HepG2 (cell line): Measurements from ENCODE around the gene C1QB. TPM values are rescaled to one million over a fixed set of nuclear protein-coding genes. Genes with fewer than 3 reads are reported as not detected.

ENCODE experiments used
- ETS1 ChIP-seq: sonication (generic); formaldehyde crosslinking; IDR thresholded peaks from 2 replicates; pipeline ENCODE4 v1.4.0; 2020; ENCODE audit warnings: missing genetic modification reagents
- KAT7 ChIP-seq: IDR thresholded peaks from 2 replicates; pipeline ENCODE4 v1.6.1; 2018; ENCODE audit warnings: borderline replicate concordance, missing compliant biosample characterization
- KMT2A ChIP-seq: sonication (generic); formaldehyde crosslinking; IDR thresholded peaks from 2 replicates; pipeline ENCODE4 v1.4.0; 2020; ENCODE audit warnings: missing genetic modification reagents
- MYC ChIP-seq: sonication (generic); formaldehyde crosslinking; IDR thresholded peaks from 2 replicates; pipeline ENCODE4 v1.9.0; 2021; ENCODE audit warnings: missing genetic modification reagents, borderline replicate concordance
- PREB ChIP-seq: sonication (generic); formaldehyde crosslinking; IDR thresholded peaks from 2 replicates; pipeline ENCODE4 v1.4.0; 2020; ENCODE audit warnings: missing genetic modification reagents
- PTBP1 ChIP-seq: fragments of 200-400 bp; formaldehyde crosslinking; IDR thresholded peaks from 2 replicates; pipeline ENCODE4 v1.6.1; 2018; ENCODE audit warnings: low read length, low read depth; ENCODE audit not compliant: poor library complexity, severe bottlenecking
- RFX1 ChIP-seq: fragments of 450-650 bp; IDR thresholded peaks from 2 replicates; pipeline ENCODE4 v1.6.1; 2017
- SMAD1 ChIP-seq: sonication (generic); formaldehyde crosslinking; IDR thresholded peaks from 2 replicates; pipeline ENCODE4 v1.4.0; 2020; ENCODE audit warnings: missing genetic modification reagents, low read depth, mild to moderate bottlenecking, borderline replicate concordance
- SRSF4 ChIP-seq: fragments of 200-400 bp; formaldehyde crosslinking; IDR thresholded peaks from one replicate; pipeline ENCODE4 v1.6.1; 2018; ENCODE audit warnings: mild to moderate bottlenecking, low read depth, low read length, moderate library complexity; ENCODE audit not compliant: poor library complexity, severe bottlenecking
- TAF1 ChIP-seq: sonication (generic); formaldehyde crosslinking; IDR thresholded peaks from 2 replicates; pipeline ENCODE4 v1.4.0; 2020; ENCODE audit warnings: missing genetic modification reagents
- ZNF101 ChIP-seq: sonication (generic); formaldehyde crosslinking; IDR thresholded peaks from 2 replicates; pipeline ENCODE4 v1.4.0; 2020; ENCODE audit warnings: mild to moderate bottlenecking, low read depth, missing genetic modification reagents, borderline replicate concordance
- ZNF225 ChIP-seq: sonication (generic); formaldehyde crosslinking; IDR thresholded peaks from 2 replicates; pipeline ENCODE4 v1.4.0; 2020; ENCODE audit warnings: mild to moderate bottlenecking, missing genetic modification reagents
- ZNF3 ChIP-seq: IDR thresholded peaks from 2 replicates; pipeline ENCODE4 v1.7.0; 2017; ENCODE audit warnings: inconsistent platforms
- ZNF354B ChIP-seq: sonication (generic); formaldehyde crosslinking; IDR thresholded peaks from 2 replicates; pipeline ENCODE4 v1.8.0; 2022; ENCODE audit warnings: mild to moderate bottlenecking, missing genetic modification reagents
- ZNF558 ChIP-seq: sonication (generic); formaldehyde crosslinking; IDR thresholded peaks from 2 replicates; pipeline ENCODE4 v1.9.0; 2022; ENCODE audit warnings: mild to moderate bottlenecking, missing genetic modification reagents, borderline replicate concordance
- polyA plus RNA-seq, 8 experiments: library from polyadenylated mRNA; depleted of rRNA in 3 of 8; stranded (reverse) in 7 of 8; unstranded in 1 of 8; fragments of >200 nt; fragmentation: Illumina TruSeq in 4 of 8; extraction: Trizol in 4 of 8; gene quantifications; 2 replicates each; pipeline versions ENCODE4 v1.2.1 to v1.2.3, GENCODE V29; 2011 to 2016; ENCODE audit warnings: low read depth in 4 of 8, missing spikeins in 1 of 8, mixed read lengths in 1 of 8; ENCODE audit not compliant: insufficient read depth in 1 of 8
- total RNA-seq, 5 experiments: library from RNA; depleted of rRNA; stranded (reverse); fragments of >200 nt; fragmentation: Illumina TruSeq; extraction: Trizol; gene quantifications; 2 replicates each; pipeline ENCODE4 v1.2.3, GENCODE V29; 2016; ENCODE audit warnings: low read depth in 1 of 5
- TF ChIP-seq, protein P1 (sequence below): sonication (generic); formaldehyde crosslinking; IDR thresholded peaks from 2 replicates; pipeline ENCODE4 v1.8.1; 2023; ENCODE audit warnings: mild to moderate bottlenecking, missing genetic modification reagents
- TF ChIP-seq, protein P2 (sequence below), 2 experiments: sonication (generic) in 1 of 2; formaldehyde crosslinking in 1 of 2; IDR thresholded peaks; 2 replicates each; pipeline versions ENCODE4 v1.4.0 to v1.6.1; 2016 to 2020; ENCODE audit warnings: borderline replicate concordance in 1 of 2, low read depth in 1 of 2, mild to moderate bottlenecking in 1 of 2, missing genetic modification reagents in 1 of 2
- TF ChIP-seq, protein P3 (sequence below): sonication (generic); formaldehyde crosslinking; IDR thresholded peaks from 2 replicates; pipeline ENCODE4 v1.9.0; 2021; ENCODE audit warnings: missing genetic modification reagents, borderline replicate concordance

Gene C1QB
- total and polyA plus RNA-seq, 2 of the 13 experiments (the other 11 are each of a cell fraction or from before 2014, with no cell fraction given) = not detected

DNA sequence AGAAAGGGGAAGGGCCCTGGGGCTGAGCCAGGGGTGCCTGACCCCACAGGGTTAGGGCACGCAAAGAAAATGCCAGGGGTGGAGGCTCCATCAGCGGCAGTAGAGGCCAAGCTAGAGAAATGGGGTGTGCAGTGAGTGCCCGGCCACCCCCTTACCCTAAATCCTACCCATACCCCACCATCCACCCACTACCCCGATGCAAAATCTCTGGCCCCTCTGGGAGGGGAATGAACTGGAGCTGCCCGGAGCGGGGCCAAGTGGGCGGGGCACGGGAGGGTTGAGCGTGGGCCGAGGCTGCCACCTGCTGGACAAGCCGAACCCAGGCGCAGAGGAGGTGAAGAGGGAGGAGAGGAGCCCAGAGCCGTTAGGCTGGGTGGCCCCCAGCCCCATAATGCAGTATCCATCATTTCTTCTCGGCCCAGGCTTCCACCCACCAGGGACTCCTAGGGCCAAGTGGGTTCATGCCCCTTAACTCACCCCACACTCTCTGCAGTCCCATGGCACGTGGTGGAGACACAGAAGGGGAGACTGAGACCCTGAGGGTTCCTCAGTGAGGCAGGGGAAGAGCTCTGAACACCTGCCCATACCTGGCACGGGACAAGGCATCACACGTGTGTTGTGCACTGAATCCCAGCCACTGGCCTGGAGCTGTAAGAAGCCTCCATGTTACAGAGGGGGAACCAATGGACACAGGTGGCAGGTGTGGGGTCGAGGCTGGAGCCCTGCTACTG is 11.0 kb upstream of the C1QB start (continued):
- TF ChIP-seq MYC (CRISPR knock-in tag) (no peak), ZNF225 (CRISPR knock-in tag) (no peak; the same call in 1 of the 2 replicates), ETS1 (CRISPR knock-in tag) (no peak), KAT7 (CRISPR knock-in tag) (no peak), TAF1 (CRISPR knock-in tag) (no peak), KMT2A (CRISPR knock-in tag) (no peak), PTBP1 (no peak), ZNF101 (CRISPR knock-in tag) (no peak), RFX1 (no peak), SRSF4 (no peak), ZNF558 (CRISPR knock-in tag) (no peak), PREB (no peak), ZNF3 (CRISPR knock-in tag) (no peak), ZNF354B (CRISPR knock-in tag) (no peak), SMAD1 (no peak)
- TF ChIP-seq, protein P1, sequence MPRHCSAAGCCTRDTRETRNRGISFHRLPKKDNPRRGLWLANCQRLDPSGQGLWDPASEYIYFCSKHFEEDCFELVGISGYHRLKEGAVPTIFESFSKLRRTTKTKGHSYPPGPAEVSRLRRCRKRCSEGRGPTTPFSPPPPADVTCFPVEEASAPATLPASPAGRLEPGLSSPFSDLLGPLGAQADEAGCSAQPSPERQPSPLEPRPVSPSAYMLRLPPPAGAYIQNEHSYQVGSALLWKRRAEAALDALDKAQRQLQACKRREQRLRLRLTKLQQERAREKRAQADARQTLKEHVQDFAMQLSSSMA (CRISPR knock-in tag) = no peak
- TF ChIP-seq, protein P2, sequence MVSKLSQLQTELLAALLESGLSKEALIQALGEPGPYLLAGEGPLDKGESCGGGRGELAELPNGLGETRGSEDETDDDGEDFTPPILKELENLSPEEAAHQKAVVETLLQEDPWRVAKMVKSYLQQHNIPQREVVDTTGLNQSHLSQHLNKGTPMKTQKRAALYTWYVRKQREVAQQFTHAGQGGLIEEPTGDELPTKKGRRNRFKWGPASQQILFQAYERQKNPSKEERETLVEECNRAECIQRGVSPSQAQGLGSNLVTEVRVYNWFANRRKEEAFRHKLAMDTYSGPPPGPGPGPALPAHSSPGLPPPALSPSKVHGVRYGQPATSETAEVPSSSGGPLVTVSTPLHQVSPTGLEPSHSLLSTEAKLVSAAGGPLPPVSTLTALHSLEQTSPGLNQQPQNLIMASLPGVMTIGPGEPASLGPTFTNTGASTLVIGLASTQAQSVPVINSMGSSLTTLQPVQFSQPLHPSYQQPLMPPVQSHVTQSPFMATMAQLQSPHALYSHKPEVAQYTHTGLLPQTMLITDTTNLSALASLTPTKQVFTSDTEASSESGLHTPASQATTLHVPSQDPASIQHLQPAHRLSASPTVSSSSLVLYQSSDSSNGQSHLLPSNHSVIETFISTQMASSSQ (IDR thresholded peaks at IDR 0.05; ENCODE audit: low read depth) = no peak
- TF ChIP-seq, protein P2 (CRISPR knock-in tag; IDR thresholded peaks at IDR 0.05; ENCODE audit: borderline replicate concordance) = no peak
- TF ChIP-seq, protein P3, sequence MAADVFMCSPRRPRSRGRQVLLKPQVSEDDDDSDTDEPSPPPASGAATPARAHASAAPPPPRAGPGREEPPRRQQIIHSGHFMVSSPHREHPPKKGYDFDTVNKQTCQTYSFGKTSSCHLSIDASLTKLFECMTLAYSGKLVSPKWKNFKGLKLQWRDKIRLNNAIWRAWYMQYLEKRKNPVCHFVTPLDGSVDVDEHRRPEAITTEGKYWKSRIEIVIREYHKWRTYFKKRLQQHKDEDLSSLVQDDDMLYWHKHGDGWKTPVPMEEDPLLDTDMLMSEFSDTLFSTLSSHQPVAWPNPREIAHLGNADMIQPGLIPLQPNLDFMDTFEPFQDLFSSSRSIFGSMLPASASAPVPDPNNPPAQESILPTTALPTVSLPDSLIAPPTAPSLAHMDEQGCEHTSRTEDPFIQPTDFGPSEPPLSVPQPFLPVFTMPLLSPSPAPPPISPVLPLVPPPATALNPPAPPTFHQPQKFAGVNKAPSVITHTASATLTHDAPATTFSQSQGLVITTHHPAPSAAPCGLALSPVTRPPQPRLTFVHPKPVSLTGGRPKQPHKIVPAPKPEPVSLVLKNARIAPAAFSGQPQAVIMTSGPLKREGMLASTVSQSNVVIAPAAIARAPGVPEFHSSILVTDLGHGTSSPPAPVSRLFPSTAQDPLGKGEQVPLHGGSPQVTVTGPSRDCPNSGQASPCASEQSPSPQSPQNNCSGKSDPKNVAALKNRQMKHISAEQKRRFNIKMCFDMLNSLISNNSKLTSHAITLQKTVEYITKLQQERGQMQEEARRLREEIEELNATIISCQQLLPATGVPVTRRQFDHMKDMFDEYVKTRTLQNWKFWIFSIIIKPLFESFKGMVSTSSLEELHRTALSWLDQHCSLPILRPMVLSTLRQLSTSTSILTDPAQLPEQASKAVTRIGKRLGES = no peak
